ENCODE measurements around the gene TNFRSF21. TPM values are rescaled to one million over a fixed set of nuclear protein-coding genes. Genes with fewer than 3 reads are reported as not detected.

TNFRSF21 gene
- total and polyA plus RNA-seq, 2 of the 8 experiments (the other 6 are each of a cell fraction or from before 2014, with no cell fraction given): 16.4 to 52.7 TPM

DNA sequence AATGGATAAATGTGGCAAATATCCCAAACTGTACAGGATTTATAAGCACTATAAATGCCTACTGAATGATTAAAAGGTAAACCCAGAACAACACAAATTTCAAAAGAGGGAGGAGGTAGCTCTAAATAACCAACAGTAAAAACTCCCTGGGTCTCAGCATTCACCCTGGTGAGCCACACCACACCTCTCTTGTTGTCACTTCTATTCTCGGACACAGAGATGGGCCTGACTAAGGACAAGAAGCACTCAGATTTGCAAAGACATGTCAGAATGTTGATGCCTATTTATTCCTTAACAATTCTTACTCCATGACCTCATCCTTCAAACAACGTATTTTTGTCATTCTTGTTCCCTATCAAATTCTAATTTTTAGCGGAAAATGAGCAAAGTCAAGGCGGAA is 14.7 kb downstream of the TNFRSF21 start:
- no peak overlapping the region for H2BK120ac ChIP-seq (replicated peaks; ENCODE audit: low read depth, low read length)
- no peak overlapping the region for H2BK20ac ChIP-seq (ENCODE audit: low read length)
- no peak overlapping the region for H3K14ac ChIP-seq (ENCODE audit: insufficient read length)
- no peak overlapping the region for H2BK5ac ChIP-seq (ENCODE audit: low read depth, low read length)
- ChIA-PET POLR2A (ENCODE audit: partially characterized antibody) (no interaction called here), CTCF (ENCODE audit: partially characterized antibody) (no interaction called here)
- no peak for DNase-seq (ENCODE audit: low read depth in 1 of 2, low spot score in 2 of 2)
- H3K4me3 ChIP-seq (ENCODE audit: extremely low read depth in 1 of 4, insufficient read depth in 2 of 4, low read depth in 3 of 4, low read length in 4 of 4): no peak overlapping the region
- no peaks in the 10 kb centered on the region for H3K23me2 ChIP-seq (ENCODE audit: low read depth, low read length)
- no peaks in the 10 kb centered on the region for H3K9me3 ChIP-seq (ENCODE audit: insufficient read depth in 2 of 2, low read depth in 1 of 2, low read length in 1 of 2)
- 84% methylated on average over 4 of the region's 4 CpGs; no CpG with 5 or more reads in 1 of the 2 experiments for WGBS, 2 experiments (ENCODE audit: extremely low coverage in 1 of 2, insufficient coverage in 1 of 2, insufficient read length in 1 of 2, insufficient replicate concordance in 2 of 2, low coverage in 1 of 2, low lambda C conversion rate in 2 of 2, missing lambda C conversion rate in 1 of 2)
- no peak for FAIRE-seq
- no peaks in the 10 kb centered on the region; a peak in 1 of 8 replicates for H3K36me3 ChIP-seq (ENCODE audit: control insufficient read depth in 2 of 4, insufficient read depth in 4 of 4, low read length in 3 of 4)
- H3K79me2 ChIP-seq (ENCODE audit: control insufficient read depth in 1 of 2, insufficient read depth in 2 of 2, low read length in 2 of 2): peaks cover 19 to 98% of the 10 kb centered on the region in 2 experiments
- H4K20me1 ChIP-seq (replicated peaks in 1 of 2; ENCODE audit: control insufficient read depth in 1 of 2, insufficient read depth in 2 of 2, low read length in 2 of 2): peaks cover 9 to 21% of the 10 kb centered on the region in 2 experiments
- no peak overlapping the region for H3K23ac ChIP-seq (ENCODE audit: insufficient read length)
- H4K5ac ChIP-seq (ENCODE audit: insufficient read length, low read depth, low read length): no peak overlapping the region
- H3K27me3 ChIP-seq (replicated peaks in 1 of 4; ENCODE audit: control insufficient read depth in 3 of 4, extremely low read depth in 1 of 4, insufficient read depth in 3 of 4, low read length in 3 of 4): no peaks in the 10 kb centered on the region
- no peak overlapping the region for H3K27ac ChIP-seq (ENCODE audit: low read depth, low read length)
- H3K4me1 ChIP-seq (replicated peaks in 1 of 4; ENCODE audit: control insufficient read depth in 3 of 4, insufficient read depth in 4 of 4, low read length in 3 of 4): peaks cover 2 to 25% (median 11%) of the 10 kb centered on the region in 4 experiments; a peak in 4 of 7 replicates
- no peak overlapping the region for H2AK5ac ChIP-seq (ENCODE audit: low read depth, low read length)
- H3K9ac ChIP-seq (replicated peaks in 1 of 4; ENCODE audit: extremely low read depth in 1 of 4, low read depth in 3 of 4, low read length in 3 of 4): no peak overlapping the region
- no peak overlapping the region for H2AFZ ChIP-seq (ENCODE audit: low read length)
- H3K56ac ChIP-seq (replicated peaks; ENCODE audit: insufficient read length, low read depth, low read length): no peak overlapping the region
- H4K8ac ChIP-seq (ENCODE audit: extremely low read depth, insufficient read depth, low read length): no peak overlapping the region
- H3K4ac ChIP-seq (replicated peaks; ENCODE audit: insufficient read length, low read depth, low read length): no peak overlapping the region
- peaks cover 8% of the 10 kb centered on the region for H3K79me1 ChIP-seq (ENCODE audit: low read depth, low read length)
- no peak overlapping the region for H3K4me2 ChIP-seq (ENCODE audit: insufficient read depth in 1 of 2, low read depth in 2 of 2, low read length in 2 of 2)
- H2BK12ac ChIP-seq (ENCODE audit: low read depth, low read length): no peak overlapping the region
- no peak overlapping the region for H2BK15ac ChIP-seq (ENCODE audit: low read length)
- H3K18ac ChIP-seq (ENCODE audit: extremely low read depth, low read length): no peak overlapping the region
- no peak overlapping the region for H4K91ac ChIP-seq (replicated peaks; ENCODE audit: insufficient read length, low read length)
- TF ChIP-seq TEAD4 (IDR thresholded peaks at IDR 0.05; ENCODE audit: low read depth, low read length) (no peak), POU5F1 (IDR thresholded peaks at IDR 0.05; ENCODE audit: low read depth, low read length) (no peak), JUND (IDR thresholded peaks at IDR 0.05; ENCODE audit: low read length) (no peak), RNF2 (IDR thresholded peaks at IDR 0.05; ENCODE audit: borderline replicate concordance, low read depth, low read length, missing control alignments, poor library complexity, severe bottlenecking) (no peak), NRF1 (IDR thresholded peaks at IDR 0.05; ENCODE audit: low read depth, low read length) (no peak), HDAC6 (IDR thresholded peaks at IDR 0.05; ENCODE audit: low read depth, low read length) (no peak), CHD2 (IDR thresholded peaks at IDR 0.05; ENCODE audit: low read length) (no peak), MAFK (IDR thresholded peaks at IDR 0.05; ENCODE audit: low read depth, low read length) (no peak), SIX5 (IDR thresholded peaks at IDR 0.05; ENCODE audit: low read depth, low read length) (no peak)
- TF ChIP-seq, protein P1, sequence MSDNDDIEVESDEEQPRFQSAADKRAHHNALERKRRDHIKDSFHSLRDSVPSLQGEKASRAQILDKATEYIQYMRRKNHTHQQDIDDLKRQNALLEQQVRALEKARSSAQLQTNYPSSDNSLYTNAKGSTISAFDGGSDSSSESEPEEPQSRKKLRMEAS (IDR thresholded peaks at IDR 0.05): no peak
- TF ChIP-seq, protein P2, sequence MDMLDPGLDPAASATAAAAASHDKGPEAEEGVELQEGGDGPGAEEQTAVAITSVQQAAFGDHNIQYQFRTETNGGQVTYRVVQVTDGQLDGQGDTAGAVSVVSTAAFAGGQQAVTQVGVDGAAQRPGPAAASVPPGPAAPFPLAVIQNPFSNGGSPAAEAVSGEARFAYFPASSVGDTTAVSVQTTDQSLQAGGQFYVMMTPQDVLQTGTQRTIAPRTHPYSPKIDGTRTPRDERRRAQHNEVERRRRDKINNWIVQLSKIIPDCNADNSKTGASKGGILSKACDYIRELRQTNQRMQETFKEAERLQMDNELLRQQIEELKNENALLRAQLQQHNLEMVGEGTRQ (IDR thresholded peaks at IDR 0.05; ENCODE audit: low read length): no peak
